HG03439 (cell line): ENCODE results near the gene OSBPL7.

ENCODE experiments used
- ATAC-seq: cut with Tn5 transposase; IDR thresholded peaks from one replicate; pipeline ENCODE4 v1.9.1; 2021; ENCODE audit warnings: mild to moderate bottlenecking, moderate library complexity; ENCODE audit not compliant: unreplicated experiment

Gene OSBPL7

DNA sequence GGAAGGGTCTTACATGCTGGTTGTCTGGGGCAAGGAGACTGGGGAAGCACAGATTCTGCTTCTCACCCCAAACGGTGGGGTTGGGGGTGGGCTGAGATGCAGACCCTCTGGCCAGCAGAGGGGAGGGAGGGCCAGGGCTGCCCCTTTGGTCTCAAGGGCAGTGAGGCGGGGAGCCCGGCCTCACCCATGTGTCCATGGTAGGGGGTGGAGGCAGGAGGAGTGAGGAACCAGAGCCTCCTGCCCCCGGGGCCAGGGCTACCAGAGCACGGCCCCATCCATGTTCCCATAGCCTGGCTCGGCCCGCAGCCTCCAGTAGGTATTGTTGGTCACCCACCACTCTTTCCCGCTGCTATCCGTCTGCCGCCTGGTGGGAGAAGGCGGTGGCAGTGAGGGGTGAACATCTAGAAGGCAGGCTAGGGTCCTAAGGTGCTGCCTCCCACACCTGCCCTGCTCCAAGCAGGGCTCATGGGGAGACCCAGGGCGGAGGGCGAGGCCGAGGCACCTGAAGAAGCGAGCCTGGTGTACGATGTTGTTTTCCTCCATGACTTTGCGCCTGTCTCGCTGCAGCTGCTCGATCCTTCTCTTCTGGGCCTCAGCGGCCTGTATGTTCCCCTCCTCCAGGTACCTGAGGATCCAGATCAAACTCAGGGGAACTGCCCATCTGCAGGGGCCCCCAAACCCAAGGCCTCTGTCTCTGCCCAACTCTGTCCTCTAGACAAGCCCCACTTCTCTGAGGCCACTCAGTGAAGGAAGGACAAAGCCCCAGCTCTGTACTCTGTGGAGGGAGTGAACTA lies 13.4 kb downstream of the OSBPL7 start:
- no peak for ATAC-seq

DNA sequence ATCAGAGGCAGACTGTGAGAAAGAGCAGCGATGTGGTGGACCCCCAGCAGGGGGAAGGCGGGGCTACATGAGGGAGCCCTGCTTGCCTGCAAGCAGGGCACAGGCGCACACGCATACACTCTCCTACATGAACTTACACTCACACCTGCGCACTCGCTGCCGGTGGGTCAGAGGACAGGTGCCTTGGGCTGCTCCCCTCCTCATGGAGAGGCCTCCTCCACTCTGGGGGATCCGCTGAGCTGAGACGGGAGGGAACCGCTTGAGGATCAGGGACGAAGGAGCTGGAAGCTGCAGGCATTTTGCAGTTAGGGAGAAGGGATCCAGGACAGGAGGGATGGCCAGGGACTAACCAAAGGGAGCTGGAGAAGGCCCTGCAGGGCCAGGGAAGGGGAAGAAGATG lies 14.2 kb downstream of the OSBPL7 start:
- no peak for ATAC-seq

- ATAC-seq, result no peak
These were observed 14.7 kb downstream of the OSBPL7 start for GRCh38 chr17:47806913-47807255.

DNA sequence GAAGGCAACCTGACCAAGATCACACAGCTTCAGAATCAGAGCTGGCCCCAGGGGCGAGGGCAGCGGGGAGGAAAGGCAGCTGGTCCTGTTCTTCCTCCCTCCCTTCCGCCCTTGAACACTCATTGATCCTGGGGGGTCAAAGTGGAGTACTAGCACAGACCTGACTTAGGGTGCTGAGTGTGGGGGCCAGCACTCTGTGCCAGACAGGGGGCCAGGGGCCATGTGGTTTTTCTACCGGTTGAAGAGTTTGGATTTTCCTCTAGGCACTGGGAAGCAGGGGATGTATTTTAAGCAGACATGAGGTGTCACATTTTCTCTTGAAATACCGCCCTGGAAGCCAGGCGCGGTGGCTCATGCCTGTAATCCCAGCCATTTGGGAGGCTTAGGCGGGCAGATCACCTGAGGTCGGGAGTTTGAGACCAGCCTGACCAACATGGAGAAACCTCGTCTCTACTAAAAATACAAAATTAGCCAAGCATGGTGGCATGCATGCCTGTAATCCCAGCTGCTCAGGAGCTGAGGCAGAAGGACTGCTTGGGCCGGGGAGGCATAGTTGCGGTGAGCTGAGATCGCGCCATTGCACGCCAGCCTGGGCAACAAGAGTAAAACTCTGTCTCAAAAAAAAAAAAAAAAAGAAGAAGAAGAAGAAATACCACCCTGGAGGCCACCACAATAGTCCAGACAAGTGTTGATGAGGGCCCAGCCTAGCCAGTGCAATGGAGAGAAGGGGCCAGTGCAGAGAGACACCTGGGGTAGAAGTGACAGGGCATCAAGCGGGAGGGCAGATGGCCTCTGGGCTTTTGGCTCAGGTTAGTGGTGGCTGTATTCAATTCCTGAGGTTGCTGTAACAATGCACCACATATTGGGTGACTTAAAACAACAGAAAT lies 15.3 kb downstream of the OSBPL7 start:
- no peak for ATAC-seq

DNA sequence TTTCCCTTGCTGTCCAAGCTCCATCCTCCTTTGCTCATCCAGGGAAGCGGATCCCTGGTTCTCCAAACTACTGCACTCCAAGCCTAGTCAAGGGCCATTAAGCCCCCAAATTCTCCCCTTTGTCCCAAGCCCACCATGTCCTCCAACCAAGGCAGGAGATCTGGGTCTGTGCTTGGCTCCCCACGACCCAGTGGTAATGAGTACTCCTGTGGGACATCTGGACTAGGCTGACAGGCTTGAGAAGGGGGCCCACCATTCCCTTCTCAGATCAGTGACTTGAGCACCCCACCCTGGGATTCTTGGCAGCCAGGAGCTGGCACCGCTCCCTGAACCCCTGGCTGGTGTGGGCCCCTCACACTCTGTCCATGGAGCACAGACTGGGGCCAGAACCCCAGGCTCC lies 17.1 kb downstream of the OSBPL7 start:
- ATAC-seq, result no peak

GRCh38 chr17:47803751-47804150 lies 17.8 kb downstream of the OSBPL7 start:
- no peak for ATAC-seq

DNA sequence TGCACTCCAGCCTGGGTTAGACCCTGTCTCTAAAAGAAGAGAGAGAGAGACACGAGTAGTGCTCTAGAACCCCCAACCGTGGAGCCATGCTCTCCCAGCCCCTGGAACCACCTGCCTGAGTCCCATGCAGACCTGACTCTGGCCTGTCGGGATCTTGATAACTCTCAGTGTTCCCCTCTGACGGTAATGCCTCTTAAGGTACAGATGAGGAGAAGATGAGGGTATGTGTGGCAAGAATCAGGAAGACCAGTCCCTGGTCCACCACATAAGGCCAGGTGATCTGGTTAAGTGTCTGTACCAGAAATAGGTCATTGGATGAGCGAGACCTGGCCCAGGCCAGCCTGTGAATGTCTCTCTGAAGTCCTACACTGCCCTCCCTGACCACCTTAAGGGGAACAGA lies 18.4 kb downstream of the OSBPL7 start:
- ATAC-seq, result no peak

GRCh38 chr17:47802341-47803022 lies 19.1 kb downstream of the OSBPL7 start:
- ATAC-seq, result no peak

- ATAC-seq, result no peak
These were observed 19.7 kb downstream of the OSBPL7 start for GRCh38 chr17:47801906-47802305.

DNA sequence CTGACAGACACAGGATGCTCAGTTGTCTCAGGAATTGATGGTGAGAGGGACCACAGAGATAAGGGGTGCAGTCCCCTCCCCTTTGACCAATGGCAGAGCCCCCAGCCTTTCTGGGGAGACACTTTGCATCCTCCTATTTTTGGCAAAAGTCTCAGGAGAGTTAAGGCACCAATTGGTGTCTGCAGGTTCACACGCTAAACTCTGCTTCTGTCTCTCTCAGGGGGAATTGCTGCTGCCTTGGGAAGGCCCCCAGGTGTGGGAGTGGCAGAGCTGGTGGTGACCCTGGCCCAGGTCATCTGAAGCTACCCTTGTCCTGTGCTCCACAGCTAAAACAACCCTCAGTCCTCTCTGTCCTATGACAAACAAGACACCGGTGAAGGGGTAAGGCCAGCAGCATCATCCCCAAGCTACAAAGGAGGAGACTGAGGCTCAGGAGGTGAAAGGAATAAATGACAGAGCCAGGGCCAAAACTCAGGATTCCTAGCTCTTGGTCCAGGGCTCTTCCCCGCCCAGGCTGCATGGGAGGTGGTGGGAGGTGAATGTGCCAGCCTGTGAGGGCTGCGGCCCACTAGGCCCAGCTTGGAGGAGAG lies 20.3 kb downstream of the OSBPL7 start:
- ATAC-seq, result no peak

DNA sequence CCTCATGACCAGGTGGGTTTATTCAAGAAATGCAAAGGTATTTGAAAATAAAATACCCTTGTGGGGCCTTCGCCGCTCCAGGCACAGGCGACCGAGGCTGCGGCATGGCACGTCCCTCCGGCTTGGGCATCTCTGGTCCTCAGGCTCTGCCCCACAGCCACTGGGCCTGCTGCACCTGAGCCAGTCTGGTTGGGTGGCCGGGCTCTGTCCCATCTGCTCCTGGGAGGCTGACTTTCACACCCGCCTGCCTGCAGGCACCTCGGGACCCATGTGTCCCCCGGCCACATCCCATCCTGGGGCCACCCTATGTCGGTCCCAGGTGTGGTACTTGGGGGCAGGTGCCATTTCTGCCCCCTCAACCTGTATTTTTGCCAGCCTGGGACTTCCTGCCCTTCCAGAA lies 20.9 kb downstream of the OSBPL7 start:
- no peak for ATAC-seq

DNA sequence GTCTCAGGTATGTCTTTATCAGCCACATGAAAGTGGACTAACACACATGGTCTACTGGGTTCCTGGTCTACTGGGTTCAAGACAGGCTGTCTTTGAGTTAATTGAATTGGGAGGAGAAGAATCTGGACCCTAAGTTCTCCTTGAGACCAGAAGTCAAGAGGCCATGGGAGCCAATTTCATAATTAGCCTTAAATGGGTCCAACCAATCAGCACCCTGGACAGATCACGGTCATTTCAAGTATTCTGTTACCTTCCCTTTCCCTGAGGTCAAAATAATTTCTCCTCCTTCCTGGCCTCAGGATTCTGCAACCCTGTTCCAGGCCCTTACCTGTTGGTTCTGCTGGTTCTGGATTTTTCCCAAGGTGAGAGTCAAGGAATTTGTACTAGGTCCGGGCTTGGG lies 23.8 kb downstream of the OSBPL7 start:
- no peak for ATAC-seq

- no peak for ATAC-seq
These were observed 28.6 kb downstream of the OSBPL7 start for GRCh38 chr17:47792979-47793378.

DNA sequence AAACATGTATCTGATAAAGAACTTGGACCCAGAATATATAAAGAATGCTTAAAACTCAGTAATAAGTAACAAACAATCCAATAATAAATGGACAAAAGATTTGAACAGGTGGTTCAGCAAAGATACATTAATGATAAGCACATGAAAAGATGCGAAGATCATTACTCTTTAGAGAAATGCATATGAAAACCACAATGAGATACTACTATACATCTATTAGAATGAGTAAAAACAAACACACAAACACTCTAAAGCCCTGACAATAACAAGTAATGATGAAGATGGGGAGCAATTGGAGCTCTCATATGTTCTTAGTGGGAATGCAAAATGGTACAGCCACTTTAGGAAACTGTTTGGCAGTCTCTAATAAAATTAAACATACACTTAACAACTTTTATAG lies 29.1 kb downstream of the OSBPL7 start:
- no peak for ATAC-seq

DNA sequence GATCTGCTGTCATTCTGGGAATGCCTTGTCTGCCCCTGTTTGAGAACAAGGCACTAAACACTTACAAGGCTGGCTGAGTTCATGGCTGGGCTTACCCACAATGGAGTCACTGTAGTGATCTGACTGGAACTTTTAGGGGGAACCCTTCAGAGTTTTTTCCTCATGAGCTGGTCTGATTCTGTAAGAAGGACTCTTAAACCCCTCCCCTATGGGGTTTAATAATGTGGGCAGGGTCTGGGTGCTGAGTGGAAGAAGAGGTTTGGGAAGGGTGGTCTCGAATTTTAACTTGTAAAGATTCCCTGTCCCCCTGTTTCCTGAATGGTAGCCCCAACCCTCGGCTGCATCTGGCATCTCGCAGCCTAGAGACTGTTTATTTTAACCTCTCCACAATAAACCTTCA lies 30.6 kb downstream of the OSBPL7 start:
- ATAC-seq, result no peak

DNA sequence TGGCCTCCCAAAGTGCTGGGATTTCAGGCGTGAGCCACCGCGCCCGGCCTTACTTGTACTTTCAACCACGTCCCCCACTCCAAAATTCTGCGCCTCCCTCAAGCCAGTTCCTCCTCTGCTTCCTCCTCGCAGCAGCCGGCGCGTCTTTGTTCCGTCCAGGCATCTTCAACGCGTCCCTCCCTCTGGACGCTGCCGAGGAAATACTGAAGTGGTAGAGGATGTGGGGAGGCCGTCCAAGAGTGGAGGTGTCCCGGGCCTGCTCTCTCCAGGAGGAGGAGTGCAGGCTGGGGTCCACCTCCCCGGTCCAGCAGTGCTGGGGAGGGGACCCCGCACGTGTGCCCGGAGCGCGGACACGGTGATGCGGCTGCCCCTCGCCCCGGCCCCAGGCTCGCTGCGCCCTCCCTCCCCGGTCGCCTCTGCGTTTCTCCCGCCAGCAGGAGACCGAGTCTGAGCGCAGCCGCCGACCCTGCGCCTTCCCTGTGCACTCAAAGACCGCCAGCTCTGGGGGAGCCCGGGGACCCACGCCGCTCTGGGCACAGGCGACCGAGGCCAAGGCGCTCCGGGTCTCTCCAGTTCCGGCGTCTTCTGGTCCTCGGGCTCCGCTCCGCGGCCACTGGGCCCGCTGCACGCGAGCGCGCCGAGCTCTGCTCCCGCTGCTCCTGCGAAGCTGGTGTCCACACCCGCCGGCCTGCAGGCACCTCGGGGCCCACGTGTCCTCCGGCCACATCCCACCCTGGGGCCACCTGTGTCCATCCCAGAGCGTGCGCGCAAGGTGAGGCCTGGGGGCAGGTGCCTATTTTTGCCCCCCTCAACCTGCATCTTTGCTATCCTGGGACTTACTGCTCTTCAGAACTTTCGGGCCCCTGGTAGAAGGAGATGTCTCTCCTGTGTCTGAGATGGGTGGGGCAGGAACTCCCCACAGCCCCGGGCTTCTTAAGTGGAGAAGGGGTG lies 31.7 kb downstream of the OSBPL7 start:
- ATAC-seq, result no peak

GRCh38 chr17:47785538-47786123 lies 36.0 kb downstream of the OSBPL7 start:
- no peak for ATAC-seq

DNA sequence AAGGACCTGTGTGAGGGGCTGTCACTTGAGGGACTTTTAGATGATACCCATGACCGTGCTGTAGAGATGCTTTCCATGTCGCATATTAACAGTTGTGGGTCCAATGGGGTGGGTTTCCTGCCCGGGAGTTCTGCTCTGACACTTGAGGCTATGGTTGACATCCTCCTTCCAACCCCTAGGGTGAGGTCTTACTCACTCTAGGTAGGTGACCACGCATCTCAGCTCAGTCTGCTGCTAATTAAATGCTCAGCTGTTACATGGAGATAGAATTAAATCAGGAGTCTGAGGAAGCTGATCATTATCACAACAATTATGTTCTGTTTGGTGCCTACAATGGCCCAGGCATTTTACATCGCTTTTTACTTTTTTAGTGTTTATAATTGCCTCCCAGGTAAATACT lies 40.2 kb downstream of the OSBPL7 start:
- no peak for ATAC-seq

GRCh38 chr17:47778184-47778635 lies 43.4 kb downstream of the OSBPL7 start:
- ATAC-seq, result no peak
